ENCODE measurements around the gene RORC.
A peak's percentile ranks its signal among the peaks of the same experiment; 100 is the strongest.
"Not testable (repeated sequence)": the region's sequence is repeated elsewhere in the genome, so short reads cannot be mapped to it uniquely, and the experiment has no call there.

Gene RORC

DNA sequence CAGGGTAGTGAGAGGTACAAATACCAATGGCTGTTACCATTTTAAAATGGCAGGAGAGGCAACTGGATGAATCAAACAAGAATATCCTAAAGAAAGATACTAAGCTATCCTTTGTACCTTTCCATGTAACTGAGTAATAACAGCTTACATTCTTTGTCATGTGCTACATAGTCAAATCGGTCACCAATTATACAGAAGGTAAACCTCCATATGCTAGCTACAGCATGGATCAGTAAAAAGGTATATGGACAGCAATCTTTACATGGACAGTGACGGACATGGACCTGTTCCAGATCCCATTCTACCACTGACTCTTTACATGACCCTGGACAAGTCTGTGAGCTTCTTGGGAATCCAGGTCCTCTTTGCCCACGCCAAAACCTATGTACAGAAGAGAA is 54.9 kb downstream of the RORC start:
- DNase-seq (ENCODE audit: extremely low read depth in 1 of 2, low read depth in 1 of 2): no peak

DNA sequence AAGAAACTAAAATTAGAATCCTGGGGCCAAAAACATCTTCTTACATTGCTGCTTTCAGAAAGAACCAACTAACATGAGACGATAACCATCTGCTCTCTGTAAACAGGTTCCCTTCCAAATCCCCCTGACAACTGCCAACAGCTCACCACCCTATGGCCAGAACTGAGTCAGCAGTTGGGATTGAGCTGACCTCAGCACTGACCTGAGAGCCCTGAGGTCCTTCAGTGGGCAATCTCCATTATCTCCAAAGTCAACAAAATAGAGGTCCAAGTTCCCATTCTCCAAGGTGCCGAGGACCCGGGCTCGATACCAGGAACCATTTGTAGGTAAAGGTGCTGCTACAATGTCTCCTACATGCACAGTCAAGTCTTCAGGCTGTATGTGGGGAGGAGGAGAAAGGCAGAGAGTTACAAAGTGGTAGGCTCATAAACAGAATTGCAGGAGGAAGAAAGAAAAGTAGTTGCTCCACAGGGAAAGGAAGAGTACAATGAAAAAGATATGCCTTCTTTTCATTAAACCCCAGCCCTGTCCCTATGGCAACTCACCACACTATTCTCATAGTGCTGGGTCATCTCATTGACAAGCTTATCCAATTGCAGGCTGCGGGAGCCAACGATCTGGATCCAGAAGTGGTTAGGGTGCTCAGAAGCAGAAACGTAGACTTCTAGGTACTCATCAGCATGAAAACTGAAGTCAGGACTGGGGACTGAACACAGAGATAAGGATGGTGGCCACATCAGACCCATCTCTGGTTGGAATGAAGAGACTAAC is 55.5 kb downstream of the RORC start:
- no peak for DNase-seq (ENCODE audit: extremely low read depth in 1 of 2, low read depth in 1 of 2)

DNA sequence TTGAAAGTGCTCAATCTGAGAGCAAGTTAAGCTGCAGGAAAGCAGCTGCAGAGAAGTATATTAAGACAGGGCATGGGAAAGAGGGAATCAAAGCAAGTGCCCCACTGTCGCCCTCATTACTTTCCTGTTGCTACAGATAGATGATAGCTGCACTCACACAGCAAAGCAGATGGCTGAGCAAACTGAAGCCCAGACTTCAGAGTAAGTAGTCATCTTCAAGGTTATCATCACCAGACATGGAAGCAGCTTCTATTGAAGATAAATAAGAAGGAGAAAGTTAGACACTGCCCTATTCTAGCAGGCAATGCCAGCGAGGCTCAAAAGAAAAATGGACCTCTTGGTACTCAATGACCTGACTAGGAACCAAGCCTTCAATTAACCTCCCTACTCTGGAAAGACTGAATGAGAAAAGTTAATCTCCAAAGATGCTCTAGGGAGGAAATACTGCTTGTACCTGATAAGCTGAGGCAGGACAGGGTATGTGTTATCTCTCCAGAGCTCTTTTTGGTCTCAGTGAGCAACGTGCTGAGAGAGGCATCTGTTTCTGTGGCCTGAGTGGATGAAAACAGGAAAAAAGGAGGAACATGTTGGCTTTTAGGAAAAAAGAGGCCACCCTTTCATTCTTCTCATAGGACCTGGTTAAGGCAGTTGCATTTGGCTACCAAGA is 57.2 kb downstream of the RORC start:
- DNase-seq (ENCODE audit: extremely low read depth in 1 of 2, low read depth in 1 of 2): no peak

- DNase-seq (ENCODE audit: extremely low read depth in 1 of 2, low read depth in 1 of 2): no peak
Observed at GRCh38 chr1:151773702-151774101, 57.9 kb downstream of the RORC start.

GRCh38 chr1:151769270-151769669 is 62.3 kb downstream of the RORC start:
- DNase-seq (ENCODE audit: extremely low read depth in 1 of 2, low read depth in 1 of 2): not testable (repeated sequence)

GRCh38 chr1:151768351-151769066 is 63.1 kb downstream of the RORC start:
- DNase-seq (ENCODE audit: extremely low read depth in 1 of 2, low read depth in 1 of 2): not testable (repeated sequence)

GRCh38 chr1:151763990-151764389 is 67.6 kb downstream of the RORC start:
- no peak for DNase-seq (ENCODE audit: extremely low read depth in 1 of 2, low read depth in 1 of 2)

- DNase-seq (ENCODE audit: extremely low read depth in 1 of 2, low read depth in 1 of 2): peak; percentile 72 to 83
Observed at GRCh38 chr1:151762941-151763921, 68.4 kb downstream of the RORC start, which contains the start of gene MRPL9. MRPL9 (minus strand) TSS chr1:151763496; CDS start chr1:151763479, 17 bp downstream.

DNA sequence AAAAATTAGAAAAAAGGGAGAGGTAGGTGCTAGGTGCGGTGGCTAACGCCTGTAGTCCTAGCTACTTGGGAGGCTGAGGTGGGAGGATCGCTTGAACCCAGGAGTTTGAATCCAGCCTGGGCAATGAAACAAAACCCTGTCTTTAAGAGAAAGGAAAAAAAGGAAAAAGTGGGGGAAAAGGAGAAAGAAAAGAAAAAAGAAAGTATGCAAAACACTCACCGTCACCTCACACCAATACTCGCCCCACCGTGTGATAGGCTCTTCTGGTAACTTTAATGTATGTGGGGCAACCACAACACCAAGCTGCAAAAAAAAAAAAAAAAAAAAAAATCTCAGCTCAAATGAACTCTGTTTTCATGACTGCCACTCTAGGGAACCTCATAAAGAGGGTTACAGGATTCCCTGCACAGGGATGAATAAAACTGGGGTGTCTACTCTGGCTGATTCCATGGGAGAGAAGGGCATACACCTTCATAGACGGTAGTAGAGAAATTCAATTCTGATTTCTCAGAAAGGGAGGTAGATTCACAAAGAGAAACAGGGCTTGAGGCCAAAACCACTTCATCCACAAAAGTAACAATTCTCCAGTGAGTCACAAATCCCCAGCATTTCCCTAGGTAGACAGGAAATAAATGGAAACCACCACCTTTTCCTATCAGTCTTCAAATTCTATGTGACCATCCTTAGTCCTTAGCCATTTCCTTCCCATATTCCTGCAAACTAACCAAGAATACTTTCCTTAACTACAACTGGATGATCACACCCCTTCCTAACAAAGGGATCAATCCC is 70.8 kb downstream of the RORC start:
- DNase-seq (ENCODE audit: extremely low read depth in 1 of 2, low read depth in 1 of 2): no peak

- no peak for DNase-seq (ENCODE audit: extremely low read depth in 1 of 2, low read depth in 1 of 2)
Observed at GRCh38 chr1:151759241-151759640, 72.4 kb downstream of the RORC start.

DNA sequence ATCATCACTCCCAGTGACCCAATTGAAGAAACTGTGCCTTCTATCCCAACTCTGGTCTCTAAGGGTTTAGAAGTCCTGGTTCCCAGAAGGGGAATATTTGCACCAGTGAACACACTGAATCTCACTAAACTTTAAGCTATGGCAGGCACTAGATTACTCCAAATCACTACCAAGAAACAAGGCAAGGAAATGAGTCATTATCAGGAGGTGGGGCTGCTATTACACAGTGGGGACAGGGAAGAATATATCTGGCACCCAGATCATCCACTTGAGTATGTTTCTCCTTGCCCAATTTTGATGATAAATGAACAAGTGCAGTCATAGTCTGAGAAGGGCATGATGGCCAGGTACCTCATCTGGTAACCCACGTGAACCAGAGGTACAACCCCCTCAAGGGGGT is 75.3 kb downstream of the RORC start:
- DNase-seq (ENCODE audit: extremely low read depth in 1 of 2, low read depth in 1 of 2): no peak
